Left ventricle myocardium inferior (tissue), 1 donor: ENCODE measurements around the gene APP. TPM values are rescaled to one million over a fixed set of nuclear protein-coding genes. Genes with fewer than 3 reads are reported as not detected.

Experiments used
- DNase-seq: peaks from one replicate; pipeline ENCODE4 v3.0.0-alpha.2; 2020
- H3K27ac ChIP-seq: fragments of 200-600 bp; replicated peaks from 2 replicates; pipeline ENCODE4 v1.8.0; 2021
- H3K27me3 ChIP-seq: fragments of 200-600 bp; 2 replicates; pipeline ENCODE4 v1.8.0; 2021; ENCODE audit warnings: low read depth
- H3K36me3 ChIP-seq: fragments of 200-600 bp; 2 replicates; pipeline ENCODE4 v1.8.0; 2021
- H3K4me1 ChIP-seq: fragments of 200-600 bp; 2 replicates; pipeline ENCODE4 v1.8.0; 2021
- H3K4me3 ChIP-seq: fragments of 200-600 bp; 2 replicates; pipeline ENCODE4 v1.8.0; 2021; ENCODE audit warnings: mild to moderate bottlenecking, moderate library complexity
- H3K9me3 ChIP-seq: fragments of 200-600 bp; replicated peaks from 2 replicates; pipeline ENCODE4 v1.8.0; 2021
- CTCF ChIP-seq: fragments of 200-600 bp; IDR thresholded peaks from 2 replicates; pipeline ENCODE4 v1.8.0; 2021; ENCODE audit warnings: antibody characterized with exemption, mild to moderate bottlenecking, borderline replicate concordance
- intact Hi-C: fragments of 100-400 bp; cut with micrococcal nuclease; formaldehyde crosslinking; loops from one replicate; pipeline ENCODE4 v1.11.0; 2022
- total RNA-seq: library from RNA; stranded (reverse); fragmentation: NEBNext Ultra II Directional; extraction: Animal tissue kit (Norgen Biotek cat#: 25700); gene quantifications from one replicate; pipeline ENCODE4 v1.2.1, GENCODE V29; 2021
- donor health status: DM: no; HTN: yes; CAD: no; lungs with severe emphysema.

APP gene
- total RNA-seq, 1 donor from 2014 or later, result 332 TPM

GRCh38 chr21:26185021-26185420 lies 14.5 kb upstream of the APP start:
- intact Hi-C loops, result no loop called here
- Histone ChIP-seq H3K9me3 (no peaks in the 10 kb centered on the region), H3K4me1 (no peaks in the 10 kb centered on the region), H3K27ac (no peak overlapping the region), H3K27me3 (no peaks in the 10 kb centered on the region), H3K36me3 (no peaks in the 10 kb centered on the region), H3K4me3 (no peak overlapping the region)
- no peak for DNase-seq
- no peak for TF ChIP-seq CTCF

GRCh38 chr21:26179501-26179900 lies 8.9 kb upstream of the APP start:
- peaks cover 12% of the 10 kb centered on the region for H3K4me1 ChIP-seq
- no peak overlapping the region for H3K27ac ChIP-seq
- H3K36me3 ChIP-seq, result no peaks in the 10 kb centered on the region
- no peaks in the 10 kb centered on the region for H3K9me3 ChIP-seq
- TF ChIP-seq CTCF, result no peak
- H3K4me3 ChIP-seq, result no peak overlapping the region
- no peak for DNase-seq
- intact Hi-C loops, result no loop called here
- no peaks in the 10 kb centered on the region for H3K27me3 ChIP-seq

GRCh38 chr21:26177746-26178426 lies 7.3 kb upstream of the APP start:
- Histone ChIP-seq H3K27me3 (no peaks in the 10 kb centered on the region), H3K27ac (no peak overlapping the region), H3K9me3 (no peaks in the 10 kb centered on the region), H3K4me3 (no peak overlapping the region), H3K4me1 (peaks cover 12% of the 10 kb centered on the region), H3K36me3 (no peaks in the 10 kb centered on the region)
- DNase-seq, result no peak
- intact Hi-C loops, result no loop called here
- TF ChIP-seq CTCF, result no peak

GRCh38 chr21:26177187-26177586 lies 6.6 kb upstream of the APP start:
- Histone ChIP-seq H3K9me3 (no peaks in the 10 kb centered on the region), H3K27ac (no peak overlapping the region), H3K36me3 (no peaks in the 10 kb centered on the region), H3K4me3 (no peak overlapping the region), H3K4me1 (peaks cover 12% of the 10 kb centered on the region), H3K27me3 (no peaks in the 10 kb centered on the region)
- intact Hi-C loops, result no loop called here
- TF ChIP-seq CTCF, result no peak
- peak; percentile 24 for DNase-seq

GRCh38 chr21:26171258-26172100 lies 909 bp upstream of the APP start:
- no peaks in the 10 kb centered on the region for H3K9me3 ChIP-seq
- no peaks in the 10 kb centered on the region for H3K36me3 ChIP-seq
- H3K27ac ChIP-seq, result peak overlapping the region; percentile 94
- TF ChIP-seq CTCF, result no peak
- H3K4me1 ChIP-seq, result peaks cover 40% of the 10 kb centered on the region
- H3K4me3 ChIP-seq, result peak overlapping the region; percentile 95
- intact Hi-C loops, result loop anchor here (5.0 kb wide), 1 partner anchor 274 kb away; no protein-coding TSS in a partner anchor
- DNase-seq, result no peak
- H3K27me3 ChIP-seq, result no peaks in the 10 kb centered on the region
